Measurements from ENCODE around the gene PLXNC1.
A peak's percentile ranks its signal among the peaks of the same experiment; 100 is the strongest.

The PLXNC1 gene

DNA sequence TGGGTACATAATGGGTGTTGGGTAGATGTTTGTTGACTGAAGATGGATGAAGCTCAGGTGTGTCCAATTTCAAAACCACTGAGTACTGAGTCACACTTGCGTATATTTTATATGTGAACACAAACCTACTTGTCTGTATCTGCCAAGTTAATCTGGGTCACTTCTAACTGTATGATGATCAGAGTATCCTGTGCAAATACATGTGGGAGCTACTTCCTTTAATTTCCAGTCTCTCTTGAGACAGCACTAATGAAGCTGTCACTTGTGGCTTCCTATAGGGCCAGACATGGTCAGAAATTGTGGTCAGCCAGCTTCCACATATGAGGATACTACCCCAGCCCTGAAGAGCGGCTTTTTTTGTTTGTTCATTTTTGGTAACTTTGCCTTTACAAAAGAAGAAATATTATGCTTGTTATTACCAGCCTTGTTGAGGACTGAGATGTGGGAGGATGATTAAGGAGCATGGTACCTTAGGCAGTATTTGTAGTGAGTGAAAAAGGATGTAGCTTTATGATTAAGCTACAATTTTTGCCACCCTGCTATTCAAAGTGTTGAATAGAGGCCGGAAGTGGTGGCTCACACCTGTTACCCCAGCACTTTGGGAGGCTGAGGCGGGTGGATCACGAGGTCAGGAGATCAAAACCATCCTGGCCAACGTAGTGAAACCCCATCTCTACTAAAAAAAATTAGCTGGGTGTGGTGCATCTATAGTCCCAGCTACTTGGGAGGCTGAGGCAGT is 32.4 kb downstream of the PLXNC1 start:
- no peak for DNase-seq (ENCODE audit: low read depth)

DNA sequence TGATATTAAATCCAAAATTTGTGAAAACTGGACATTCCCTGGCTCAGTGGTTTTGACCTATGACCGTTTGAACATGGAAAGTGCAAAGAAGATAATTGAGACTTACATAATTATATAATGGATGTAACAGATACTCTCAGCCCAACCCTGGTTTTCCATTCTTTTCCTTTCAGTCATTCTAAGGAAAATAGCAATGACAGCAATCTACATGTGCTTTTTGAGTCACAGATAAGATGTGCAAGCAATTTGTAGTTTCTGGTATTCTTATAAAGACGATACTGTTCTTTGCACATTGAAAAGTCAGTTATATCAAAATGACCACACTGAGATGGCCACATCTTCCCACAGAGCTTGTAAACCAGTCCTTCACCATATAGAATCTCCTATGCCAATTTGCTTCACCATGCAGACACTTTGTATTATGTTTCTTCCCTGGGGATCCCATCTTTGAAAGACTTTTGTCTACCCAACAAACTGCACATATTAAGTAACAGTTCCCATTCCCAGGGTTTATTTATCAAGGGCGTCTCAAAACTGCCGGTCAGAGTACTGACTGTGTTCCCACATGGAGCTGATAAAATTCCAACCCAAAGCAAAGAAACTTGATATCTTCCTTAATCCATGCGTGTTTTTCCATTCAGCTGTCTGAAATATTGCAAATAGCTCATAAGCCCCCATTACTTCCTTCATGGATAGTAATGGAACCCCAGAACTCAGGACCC is 34.8 kb downstream of the PLXNC1 start:
- DNase-seq (ENCODE audit: low read depth), result no peak

DNA sequence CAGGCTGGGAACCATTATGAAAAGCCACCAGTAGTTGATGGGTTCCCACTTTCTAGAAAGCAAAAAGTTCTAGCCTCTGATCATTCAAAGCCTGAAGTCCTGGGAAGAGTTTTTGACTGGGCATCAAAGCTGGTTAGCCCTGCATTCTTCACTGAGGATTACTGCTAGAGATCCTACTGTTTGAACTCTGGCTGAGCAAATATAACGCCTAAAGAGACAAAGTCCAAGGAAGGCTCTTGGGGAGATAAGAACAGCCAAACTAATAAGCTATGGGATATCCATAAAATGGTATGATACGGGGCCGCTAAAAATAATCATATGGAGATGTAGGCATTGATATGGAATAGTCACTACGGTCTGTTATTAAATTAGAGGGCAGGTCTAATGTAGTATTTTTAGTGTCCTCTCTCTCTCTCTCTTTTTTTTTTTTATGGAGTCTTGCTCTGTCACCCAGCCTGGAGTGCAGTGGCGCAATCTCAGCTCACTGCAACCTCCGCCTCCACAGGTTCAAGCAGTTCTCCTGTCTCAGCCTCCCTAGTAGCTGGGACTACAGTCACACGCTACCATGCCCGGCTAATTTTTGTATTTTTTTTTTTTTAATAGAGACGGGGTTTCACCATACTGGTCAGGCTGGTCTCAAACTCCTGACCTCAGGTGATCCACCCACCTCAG is 35.5 kb downstream of the PLXNC1 start:
- no peak for DNase-seq (ENCODE audit: low read depth)

DNA sequence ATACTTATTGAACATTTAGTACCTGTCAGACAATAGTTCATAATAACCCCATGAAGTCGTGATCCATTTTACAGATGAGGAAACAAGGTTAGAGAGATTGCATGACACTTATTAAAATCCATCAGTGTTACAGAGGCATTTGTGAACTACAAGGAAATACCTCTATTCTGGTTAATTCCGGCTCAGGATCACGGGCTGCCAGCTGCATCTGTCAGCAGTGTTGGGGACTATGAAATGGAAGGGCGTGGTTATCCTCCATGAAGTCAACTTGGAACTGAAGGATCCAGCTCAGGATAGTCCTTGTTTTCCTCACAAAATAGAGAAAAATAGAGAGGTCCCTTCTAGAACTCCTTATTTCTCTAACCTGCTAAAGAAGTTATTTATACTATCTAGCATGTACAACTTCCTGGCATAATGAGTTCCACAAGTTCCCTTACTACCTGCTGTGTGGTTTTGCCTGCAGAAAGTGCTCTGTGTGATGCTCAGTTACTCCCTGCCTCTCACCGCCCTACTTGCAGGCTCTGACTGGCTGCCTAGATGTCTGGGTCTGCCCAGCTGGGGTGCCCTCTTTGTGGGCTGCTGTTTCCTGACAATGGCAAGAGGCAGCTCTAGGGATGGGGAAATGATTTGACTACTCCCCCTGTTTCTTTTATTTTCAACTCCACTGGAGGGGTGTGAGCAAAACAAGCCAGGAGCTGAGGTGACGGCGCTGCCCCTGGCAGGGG is 36.8 kb downstream of the PLXNC1 start:
- no peak for DNase-seq (ENCODE audit: low read depth)

DNA sequence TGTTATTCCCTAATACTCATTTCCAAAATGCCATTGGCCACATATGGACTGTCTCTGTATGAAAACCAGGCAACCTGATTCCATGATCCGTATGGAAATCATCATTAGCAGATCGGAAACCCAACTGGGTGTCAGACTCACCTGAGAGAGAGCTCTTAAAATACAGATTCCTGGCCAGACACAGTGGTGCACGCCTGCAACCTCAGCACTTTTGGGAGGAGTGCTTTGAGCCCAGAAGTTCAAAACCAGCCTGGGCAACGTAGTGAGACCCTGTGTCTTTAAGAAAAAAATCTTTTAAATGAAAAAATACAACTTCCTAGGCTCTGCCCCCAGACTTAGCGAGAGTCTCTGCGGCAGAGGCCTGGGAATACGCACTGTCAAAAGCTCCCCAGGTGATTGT is 37.4 kb downstream of the PLXNC1 start:
- DNase-seq (ENCODE audit: low read depth), result no peak

DNA sequence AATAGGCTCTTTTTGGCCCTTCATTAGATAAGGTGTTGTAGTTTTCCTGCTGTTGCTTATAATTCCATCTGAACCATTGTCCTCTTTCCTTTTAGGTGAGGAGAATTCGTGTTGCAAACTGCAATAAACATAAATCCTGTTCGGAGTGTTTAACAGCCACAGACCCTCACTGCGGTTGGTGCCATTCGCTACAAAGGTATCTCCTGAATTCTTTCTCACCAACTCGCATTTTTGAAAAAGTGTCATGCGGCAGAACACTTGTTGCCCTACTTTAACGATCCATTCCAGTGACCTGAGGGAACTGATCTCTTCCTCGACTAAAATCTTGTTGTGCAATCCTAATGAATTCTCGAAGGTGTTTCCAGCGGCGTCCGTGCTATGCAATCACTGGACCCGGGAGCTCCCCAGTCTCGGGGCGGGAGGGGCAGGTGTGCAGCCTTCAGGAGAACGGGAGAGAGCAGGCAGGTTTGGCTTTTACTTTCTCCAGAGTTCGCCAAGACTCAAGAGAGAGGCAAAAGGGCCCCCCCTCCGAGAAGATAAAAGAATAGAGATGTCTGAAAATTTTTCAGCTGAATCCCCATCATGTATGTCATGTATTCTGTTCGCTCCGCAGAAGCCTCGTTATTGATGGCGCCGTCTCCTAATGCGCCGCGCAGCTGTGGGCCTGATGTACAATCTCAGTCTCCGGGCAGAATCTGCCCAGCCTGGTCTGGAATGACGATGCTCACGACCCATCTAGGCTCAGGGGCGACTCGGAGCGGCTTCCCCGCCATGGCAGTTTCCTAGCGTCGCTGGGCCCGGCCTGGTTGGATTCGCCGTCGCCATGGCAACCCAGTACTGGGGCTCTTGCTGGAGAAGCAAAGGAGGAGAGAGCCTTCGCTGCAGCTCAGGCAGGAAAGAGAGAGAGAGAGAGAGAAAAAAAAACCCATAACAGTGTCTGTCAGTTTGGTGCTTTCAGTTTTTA is 38.2 kb downstream of the PLXNC1 start:
- peak; percentile 61 for DNase-seq (ENCODE audit: low read depth)

DNA sequence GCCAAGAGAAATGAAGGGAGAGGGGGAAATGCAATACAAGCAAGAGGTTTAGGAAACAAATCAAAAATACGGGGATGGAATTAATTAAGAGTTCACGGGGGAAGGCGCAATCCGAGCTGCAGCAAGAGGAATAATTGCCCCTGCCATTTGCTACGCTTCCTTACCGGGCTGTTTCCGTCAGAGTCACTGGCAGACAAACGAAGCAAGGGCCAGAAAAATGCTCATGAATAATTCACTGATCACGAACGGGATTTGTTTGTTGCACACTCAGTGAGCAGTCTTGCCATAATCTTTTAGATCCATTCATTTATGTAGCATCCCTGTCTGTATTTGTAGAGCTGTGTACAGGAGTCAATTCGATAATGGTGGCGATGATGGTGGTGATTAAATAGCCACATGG is 39.0 kb downstream of the PLXNC1 start:
- no peak for DNase-seq (ENCODE audit: low read depth)

DNA sequence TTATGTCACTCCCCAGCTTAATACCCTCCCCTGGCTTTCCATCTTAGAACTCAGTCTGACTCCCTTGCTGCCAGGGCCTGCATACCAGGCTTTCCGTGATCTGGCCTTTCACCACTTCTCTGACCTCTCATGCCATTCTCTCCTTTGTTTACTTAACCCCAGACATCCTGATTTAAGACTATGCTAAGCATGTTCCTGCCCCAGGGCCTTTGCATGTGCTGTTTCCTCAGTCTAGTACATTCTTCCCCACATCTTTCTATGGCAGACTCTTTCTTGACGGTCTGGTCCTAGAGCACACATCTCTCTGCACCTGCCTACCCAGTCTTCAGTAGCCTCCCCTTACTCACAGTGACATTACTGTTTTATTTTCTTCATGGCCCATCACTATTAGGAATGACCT is 42.2 kb downstream of the PLXNC1 start:
- DNase-seq (ENCODE audit: low read depth), result no peak

DNA sequence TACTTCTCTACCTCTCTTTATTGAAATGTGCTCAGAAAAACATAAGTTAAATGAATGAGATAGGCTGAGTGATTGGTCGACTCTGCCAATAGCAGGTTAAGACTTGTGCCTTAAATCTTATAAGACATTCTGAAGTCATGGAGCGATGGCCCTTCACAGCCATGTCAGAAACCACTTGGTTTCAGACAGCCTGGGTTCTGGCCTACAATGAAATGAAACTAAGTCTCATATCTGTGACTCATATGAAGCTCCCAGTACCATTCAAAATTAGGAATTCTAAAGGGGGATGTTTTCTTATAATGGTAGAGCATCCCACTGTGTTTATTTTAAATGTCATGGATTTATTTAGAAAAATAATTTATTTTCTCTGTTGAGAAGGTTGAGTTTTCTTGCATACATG is 42.6 kb downstream of the PLXNC1 start:
- DNase-seq (ENCODE audit: low read depth), result no peak

DNA sequence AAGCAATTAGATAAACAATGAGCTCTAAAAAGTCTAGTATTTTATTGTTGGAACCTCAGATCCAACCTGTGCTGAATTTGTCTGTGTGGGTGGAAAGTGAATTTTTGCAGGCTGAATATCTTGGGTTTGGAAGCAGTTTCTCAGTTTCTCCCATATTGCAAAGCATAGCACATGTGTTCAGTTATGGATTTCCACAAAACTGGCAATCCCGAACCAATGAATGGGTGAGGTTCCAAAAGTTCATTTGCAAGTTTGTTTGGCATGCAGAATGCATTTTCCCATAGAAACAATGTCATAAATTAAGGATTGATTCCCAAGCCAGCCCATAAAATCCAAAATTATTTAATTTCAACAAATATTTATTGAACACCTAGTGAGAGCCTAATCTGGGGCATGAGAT is 43.4 kb downstream of the PLXNC1 start:
- no peak for DNase-seq (ENCODE audit: low read depth)

DNA sequence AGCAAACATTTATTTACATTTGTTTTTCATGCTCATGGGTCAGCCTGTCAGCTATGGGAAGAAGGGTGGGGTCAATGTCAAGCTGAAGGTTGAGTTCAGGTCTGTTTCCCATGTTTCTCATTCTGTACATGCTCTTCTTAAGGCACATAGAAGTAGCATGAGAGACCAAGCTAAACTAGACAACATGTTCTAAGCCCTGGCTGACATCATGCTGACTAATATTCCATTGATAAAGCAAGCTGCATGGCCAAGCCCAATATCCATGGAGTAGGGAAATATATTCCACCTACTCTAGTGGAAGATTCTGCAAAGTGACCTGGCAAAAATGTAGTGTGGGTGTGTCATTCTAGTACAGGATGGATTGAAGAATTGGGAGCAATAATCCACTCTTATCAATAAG is 44.1 kb downstream of the PLXNC1 start:
- DNase-seq (ENCODE audit: low read depth), result no peak

DNA sequence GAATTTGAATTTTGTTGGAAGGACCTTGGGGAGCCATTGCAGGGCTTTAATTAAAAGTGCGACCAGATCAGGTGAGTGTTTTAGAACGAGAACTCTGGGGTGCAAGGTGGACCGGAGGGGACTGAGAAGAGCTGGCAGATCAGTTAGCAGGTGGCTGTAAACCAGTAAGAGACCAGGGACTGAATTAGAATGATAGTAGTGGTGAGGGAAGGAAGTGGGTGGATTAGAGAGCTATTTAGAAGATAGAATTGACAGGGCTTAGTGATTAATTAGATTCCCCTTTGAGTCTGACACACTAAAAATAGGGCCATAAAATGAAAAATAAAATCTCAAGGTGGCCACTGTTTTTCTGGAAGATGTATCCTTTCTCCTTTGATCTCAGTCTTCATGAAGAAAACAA is 44.8 kb downstream of the PLXNC1 start:
- no peak for DNase-seq (ENCODE audit: low read depth)

DNA sequence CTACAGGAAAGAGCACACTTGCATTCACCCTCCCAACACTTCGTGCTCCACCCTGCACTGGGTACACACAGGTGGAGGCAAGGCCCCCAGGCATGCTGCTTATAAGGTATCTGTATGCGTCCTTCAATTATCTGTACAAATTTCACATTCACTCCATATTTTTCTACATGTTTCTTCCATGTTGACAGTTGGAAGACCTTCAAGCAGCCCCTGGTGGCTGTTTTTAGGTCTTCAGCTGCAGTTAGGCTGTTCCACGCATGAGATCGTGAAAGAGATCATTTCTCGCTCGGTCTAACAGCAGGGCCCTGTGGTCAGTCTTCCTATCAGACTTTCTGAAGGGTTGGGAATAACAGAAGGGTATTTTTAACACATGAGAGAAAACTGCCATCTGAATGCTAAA is 47.1 kb downstream of the PLXNC1 start:
- DNase-seq (ENCODE audit: low read depth), result no peak

DNA sequence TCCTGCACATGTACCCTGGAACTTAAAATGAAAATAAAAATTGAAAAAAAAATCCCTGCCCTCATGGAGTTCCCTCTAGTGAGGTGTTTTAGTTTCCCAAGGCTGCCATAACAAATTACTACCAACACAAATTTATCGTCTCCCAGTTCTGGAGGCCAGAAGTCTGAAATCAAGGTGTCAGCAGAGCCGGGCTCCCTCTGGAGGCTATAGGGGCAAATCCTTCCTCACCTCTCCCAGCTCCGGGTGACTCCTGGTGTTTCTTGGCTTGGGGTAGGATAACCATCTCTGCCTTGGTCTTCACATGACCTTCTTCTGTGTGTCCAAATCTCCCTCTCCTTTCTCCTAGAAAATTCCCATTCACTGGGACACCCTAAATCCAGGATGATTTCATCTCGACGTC is 50.1 kb downstream of the PLXNC1 start:
- no peak for DNase-seq (ENCODE audit: low read depth)

DNA sequence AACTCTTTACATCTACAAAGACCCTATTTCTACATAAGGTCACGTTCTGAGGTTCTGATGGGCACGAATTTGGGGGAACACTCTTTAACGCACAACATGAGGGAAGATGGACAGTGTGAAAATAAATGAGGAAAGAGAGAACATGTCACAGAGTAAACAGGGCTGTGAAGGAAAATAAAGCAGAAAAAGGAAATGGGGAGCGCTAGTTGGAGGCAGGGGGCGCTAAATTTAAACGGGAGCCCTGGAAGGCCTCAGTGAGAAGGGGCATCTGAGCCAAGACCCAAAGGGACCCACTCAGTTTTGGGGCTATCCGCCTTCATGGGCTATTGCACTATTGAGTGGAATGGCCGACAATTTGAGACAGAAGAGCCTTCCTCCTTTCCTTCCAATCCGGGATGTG is 50.5 kb downstream of the PLXNC1 start:
- DNase-seq (ENCODE audit: low read depth), result no peak

DNA sequence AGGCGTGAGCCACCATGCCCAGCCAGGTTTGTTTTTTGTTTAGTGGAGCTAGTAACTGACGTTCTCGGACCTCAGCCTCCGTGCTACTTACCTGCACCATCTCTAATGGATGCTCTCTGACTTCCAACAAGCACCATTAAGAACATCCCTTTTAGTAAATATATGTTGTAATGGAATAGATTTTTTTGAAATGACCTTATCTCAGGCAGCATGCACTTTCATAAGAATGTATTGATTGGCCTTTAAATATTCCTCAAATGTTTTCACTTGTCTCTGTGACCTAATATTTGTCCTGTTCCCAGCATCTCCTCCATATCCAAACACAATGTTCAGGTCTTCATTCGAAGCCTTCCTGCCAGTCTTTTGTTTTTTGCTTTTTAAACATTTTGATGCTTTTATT is 51.7 kb downstream of the PLXNC1 start:
- no peak for DNase-seq (ENCODE audit: low read depth)

DNA sequence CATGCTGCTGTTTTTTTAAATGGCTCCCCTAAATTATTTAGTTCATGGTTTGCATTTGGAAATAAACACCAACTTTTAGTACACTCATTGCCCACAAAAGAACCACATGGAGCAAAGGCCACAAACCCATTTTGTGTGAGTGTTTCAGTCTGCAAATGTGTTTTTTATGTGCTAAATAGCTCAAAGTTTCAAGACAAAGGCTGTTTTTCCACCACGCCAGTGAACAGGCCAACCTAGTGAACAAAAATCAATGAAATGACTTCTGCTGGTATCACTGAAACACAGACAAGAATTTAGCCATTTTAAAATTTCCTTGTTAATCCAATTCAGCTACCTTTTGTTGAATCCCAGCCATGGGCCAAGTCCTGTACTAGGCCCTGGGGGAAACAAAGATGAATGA is 52.3 kb downstream of the PLXNC1 start:
- DNase-seq (ENCODE audit: low read depth), result no peak

DNA sequence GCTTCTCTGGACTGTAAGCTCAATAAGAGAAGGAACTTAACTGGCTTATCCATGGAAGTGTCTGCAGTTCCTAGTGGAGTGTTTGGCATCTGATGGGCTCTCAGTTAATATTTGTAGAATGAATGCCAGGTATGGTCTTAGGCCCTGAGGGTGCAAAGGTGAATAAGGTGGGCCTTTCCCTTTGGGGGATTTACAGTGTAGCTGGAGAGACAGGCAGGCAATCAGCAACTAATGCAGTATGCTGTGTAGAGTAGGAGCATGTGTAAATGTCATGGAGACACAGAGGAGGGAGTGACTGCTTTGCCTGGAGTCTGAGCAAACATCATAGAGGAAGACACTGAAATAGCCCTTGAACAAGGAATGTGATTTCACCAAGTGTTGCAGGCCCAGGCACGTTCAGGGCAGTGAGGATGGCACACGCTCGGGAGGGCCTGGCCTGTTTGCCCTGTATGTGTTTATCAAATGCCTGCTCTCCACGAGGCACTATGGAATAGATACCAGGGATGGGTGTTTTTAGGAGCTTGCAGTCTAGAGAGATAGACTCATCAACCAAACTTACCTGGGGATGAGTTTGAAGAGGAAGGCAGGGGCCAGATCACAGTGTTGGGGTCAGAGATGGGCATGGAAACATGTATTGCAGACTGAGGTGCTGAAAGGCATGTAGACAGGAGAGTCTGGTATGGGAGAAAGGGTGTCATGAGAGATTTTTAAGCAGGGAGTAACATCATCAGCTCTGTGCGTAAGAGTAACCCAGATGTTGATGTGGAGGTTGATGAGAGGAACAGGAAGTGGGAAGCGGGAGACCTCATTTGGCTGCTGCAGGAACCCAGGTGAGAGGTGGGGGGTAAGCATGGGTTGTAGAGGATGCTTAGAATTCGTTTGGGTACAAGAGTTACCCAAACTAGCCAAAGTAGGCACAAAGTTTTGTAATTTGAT is 54.1 kb downstream of the PLXNC1 start:
- DNase-seq (ENCODE audit: low read depth), result no peak

DNA sequence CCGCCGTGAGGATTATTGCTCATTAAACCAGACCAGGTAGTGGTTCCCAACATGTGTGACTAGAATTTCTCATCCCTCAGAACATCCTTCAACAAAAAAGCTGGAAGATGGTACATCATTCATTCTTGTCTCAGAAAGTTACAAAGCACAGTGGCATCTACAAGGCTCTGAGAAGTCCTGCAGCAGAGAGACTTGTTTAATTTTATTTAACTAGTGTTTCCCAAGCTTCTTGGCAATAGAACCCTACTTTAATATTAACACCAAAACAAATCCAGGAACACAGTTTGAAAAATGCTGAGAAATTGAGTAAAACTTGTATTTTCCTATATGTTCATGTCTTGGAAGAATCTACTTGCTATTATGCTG is 54.8 kb downstream of the PLXNC1 start:
- no peak for DNase-seq (ENCODE audit: low read depth)

DNA sequence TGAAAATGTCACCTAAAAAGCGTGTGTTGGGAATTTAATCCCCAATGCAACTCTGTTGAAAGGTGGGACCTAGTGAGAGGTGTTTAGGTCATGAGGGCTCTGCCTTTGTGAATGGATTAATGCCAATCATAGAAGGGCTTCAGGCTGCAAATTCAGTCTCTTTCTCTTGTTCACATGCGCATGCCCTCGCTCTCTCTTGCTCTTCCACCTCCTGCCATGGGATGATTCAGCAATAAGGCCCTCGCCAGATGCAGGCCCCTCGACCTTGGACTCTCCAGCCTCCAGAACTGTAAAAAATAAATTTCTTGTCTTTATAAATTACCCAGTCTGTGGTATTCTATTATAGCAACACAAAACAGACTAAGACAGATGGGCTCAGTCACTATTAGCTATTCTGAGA is 55.4 kb downstream of the PLXNC1 start:
- DNase-seq (ENCODE audit: low read depth), result no peak
